K562 (cell line): ENCODE data around the gene RNASEH1. TPM values are rescaled to one million over a fixed set of nuclear protein-coding genes. Genes with fewer than 3 reads are reported as not detected.

Source experiments
- AFF4 ChIP-seq: sonication (generic); formaldehyde crosslinking; IDR thresholded peaks from 2 replicates; pipeline ENCODE4 v1.8.0; 2023; ENCODE audit warnings: mild to moderate bottlenecking, missing genetic modification reagents
- CBFB ChIP-seq: sonication (generic); formaldehyde crosslinking; IDR thresholded peaks from 2 replicates; pipeline ENCODE4 v1.4.0; 2020; ENCODE audit warnings: mild to moderate bottlenecking, missing genetic modification reagents
- FOXK1 ChIP-seq: sonication (generic); formaldehyde crosslinking; IDR thresholded peaks from 2 replicates; pipeline ENCODE4 v1.8.0; 2022; ENCODE audit warnings: missing genetic modification reagents, mild to moderate bottlenecking, borderline replicate concordance
- FOXK2 ChIP-seq, 2 experiments: fragments of 450-650 bp; IDR thresholded peaks in 1 of 2; conservative IDR thresholded peaks in 1 of 2; 2 replicates each; pipeline ENCODE4 v1.6.1; 2016; ENCODE audit warnings: low read depth in 2 of 2, mild to moderate bottlenecking in 1 of 2
- FOXP1 ChIP-seq: sonication (generic); formaldehyde crosslinking; IDR thresholded peaks from 2 replicates; pipeline ENCODE4 v1.8.0; 2022; ENCODE audit warnings: mild to moderate bottlenecking, missing genetic modification reagents
- GATA2 ChIP-seq: sonication (generic); formaldehyde crosslinking; IDR thresholded peaks from 2 replicates; pipeline ENCODE4 v1.4.0; 2020; ENCODE audit warnings: mild to moderate bottlenecking, missing genetic modification reagents
- HCFC1 ChIP-seq: IDR thresholded peaks from 2 replicates; pipeline ENCODE4 v1.6.1; 2012; ENCODE audit warnings: low read depth, low read length, improper control_type of control experiment
- MTA1 ChIP-seq: fragments of 450-650 bp; IDR thresholded peaks from 2 replicates; pipeline ENCODE4 v1.6.1; 2017; ENCODE audit warnings: borderline replicate concordance
- PHF20 ChIP-seq: fragments of 450-650 bp; IDR thresholded peaks from 2 replicates; pipeline ENCODE4 v1.6.1; 2018; ENCODE audit not compliant: partially characterized antibody
- SIX5 ChIP-seq, 2 experiments: IDR thresholded peaks; 2 replicates each; pipeline ENCODE4 v1.6.1; 2011; ENCODE audit warnings: low read length in 2 of 2, borderline replicate concordance in 1 of 2, low read depth in 1 of 2, mild to moderate bottlenecking in 1 of 2, moderate library complexity in 1 of 2; ENCODE audit not compliant: insufficient read depth in 1 of 2
- TAF15 ChIP-seq: fragments of 200-400 bp; formaldehyde crosslinking; IDR thresholded peaks from 2 replicates; pipeline ENCODE4 v1.6.1; 2017; ENCODE audit warnings: mild to moderate bottlenecking, low read depth, low read length, moderate library complexity
- TOE1 ChIP-seq, 2 experiments: fragments of 450-650 bp in 1 of 2; sonication (generic) in 1 of 2; formaldehyde crosslinking in 1 of 2; IDR thresholded peaks; 2 replicates each; pipeline versions ENCODE4 v1.7.1 to v1.8.0; 2016 to 2022; ENCODE audit warnings: borderline replicate concordance in 2 of 2, mild to moderate bottlenecking in 2 of 2, antibody characterized with exemption in 1 of 2, inconsistent platforms in 1 of 2, low read depth in 1 of 2, missing genetic modification reagents in 1 of 2, moderate library complexity in 1 of 2
- U2AF1 ChIP-seq: fragments of 200-400 bp; formaldehyde crosslinking; optimal IDR thresholded peaks from 2 replicates; pipeline ENCODE3; 2017; ENCODE audit warnings: mild to moderate bottlenecking, low read depth, low read length, moderate library complexity
- ZFX ChIP-seq: sonication (generic); formaldehyde crosslinking; IDR thresholded peaks from 2 replicates; pipeline ENCODE4 v1.8.0; 2022; ENCODE audit warnings: mild to moderate bottlenecking, missing genetic modification reagents, moderate library complexity
- ZNF431 ChIP-seq: sonication (generic); formaldehyde crosslinking; IDR thresholded peaks from 2 replicates; pipeline ENCODE4 v1.8.0; 2022; ENCODE audit warnings: mild to moderate bottlenecking, missing genetic modification reagents
- polyA plus RNA-seq, 8 experiments: library from polyadenylated mRNA; depleted of rRNA in 4 of 8; stranded (reverse) in 5 of 8; unstranded in 3 of 8; fragments of >200 nt; fragmentation: Nextera tagmentation in 2 of 8; fragmentation: Illumina TruSeq in 1 of 8; extraction: Ambion mirVana in 2 of 8; extraction: Trizol in 1 of 8; gene quantifications; 2 replicates each; pipeline versions ENCODE4 v1.2.1 to v1.2.3, GENCODE V29; 2011 to 2014; ENCODE audit warnings: inconsistent platforms in 1 of 8, missing spikeins in 1 of 8
- total RNA-seq, 7 experiments: library from RNA; depleted of rRNA in 6 of 7; stranded (reverse); fragments of >200 nt in 6 of 7; fragmentation: Illumina TruSeq in 2 of 7; extraction: Trizol in 2 of 7; gene quantifications; 2 replicates each; pipeline versions ENCODE4 v1.2.1 to v1.2.3, GENCODE V29; 2011 to 2021; ENCODE audit warnings: low replicate concordance in 1 of 7
- TF ChIP-seq, protein P1 (sequence below): sonication (generic); formaldehyde crosslinking; IDR thresholded peaks from 2 replicates; pipeline ENCODE4 v1.8.0; 2022; ENCODE audit warnings: missing genetic modification reagents, mild to moderate bottlenecking, moderate library complexity, borderline replicate concordance
- TF ChIP-seq, protein P2 (sequence below), 3 experiments: IDR thresholded peaks in 2 of 3; conservative IDR thresholded peaks in 1 of 3; 2 replicates each; pipeline ENCODE4 v1.5.1; 2011 to 2012; ENCODE audit warnings: low read length in 3 of 3, mild to moderate bottlenecking in 3 of 3, control low read depth in 2 of 3, improper control_type of control experiment in 1 of 3, inconsistent platforms in 1 of 3, low read depth in 1 of 3, mixed read lengths in 1 of 3, moderate library complexity in 1 of 3; ENCODE audit not compliant: insufficient read depth in 2 of 3
- TF ChIP-seq, protein P3 (sequence below): fragments of 450-650 bp; formaldehyde crosslinking; IDR thresholded peaks from 2 replicates; pipeline ENCODE4 v1.4.0; 2020; ENCODE audit warnings: mild to moderate bottlenecking

Gene RNASEH1
- total and polyA plus RNA-seq, 9 of the 15 experiments (the other 6 are each of a cell fraction or from before 2014, with no cell fraction given) = 25.7 to 47.5 (median 42.8) TPM

DNA sequence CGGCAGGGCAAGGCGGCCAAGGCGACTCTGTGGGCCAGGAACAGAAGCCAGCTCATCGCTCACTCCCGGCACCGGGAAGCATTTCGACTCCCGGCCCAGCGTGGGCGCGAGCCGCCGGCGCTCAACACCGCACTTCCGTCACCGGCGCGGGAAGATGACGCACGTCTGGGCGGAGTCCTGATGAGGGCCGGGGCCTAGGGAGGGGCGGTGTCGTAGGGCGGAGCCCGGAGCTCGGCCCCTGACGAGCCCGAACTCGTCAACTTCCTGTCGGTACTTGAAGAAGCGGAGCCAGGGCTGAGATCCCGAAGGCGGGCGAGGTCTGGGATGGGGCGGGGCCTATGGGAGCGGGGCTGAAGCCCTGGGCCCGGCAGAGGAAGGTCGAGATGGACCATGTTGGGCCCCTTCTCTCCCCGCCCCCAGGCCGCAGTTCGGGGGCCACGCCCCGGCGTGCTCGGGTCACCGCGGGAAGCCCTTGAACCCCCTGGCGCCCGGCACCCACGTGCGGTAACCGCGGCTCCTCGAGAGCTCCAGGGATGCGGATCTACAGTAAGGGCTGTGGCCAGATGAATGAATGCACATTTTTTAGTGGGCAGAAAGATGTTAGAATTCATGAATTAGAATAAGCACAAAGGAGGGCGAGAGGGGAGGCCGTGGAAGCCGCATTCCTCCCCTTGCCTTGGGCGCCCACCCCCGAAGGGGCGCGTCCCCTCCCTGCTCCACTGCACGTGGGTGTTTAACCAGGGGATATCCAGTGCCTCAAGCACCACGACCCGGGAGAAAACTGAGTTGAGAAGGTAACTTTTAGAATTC, at the start of gene RNASEH1 (continued):
- TF ChIP-seq ZFX (CRISPR knock-in tag) (peak; percentile 96), MTA1 (peak; percentile 98), TAF15 (no peak), SIX5 (IDR thresholded peaks at IDR 0.05; ENCODE audit: borderline replicate concordance in 1 of 2, insufficient read depth in 1 of 2, low read depth in 1 of 2, low read length in 2 of 2) (0 out of 4 replicates have a peak, but pooled peaks of 1 of the 2 experiments have one; percentile 6), FOXK2 (conservative IDR thresholded peaks at IDR 0.05 in 1 of 2, IDR thresholded peaks at IDR 0.05 in 1 of 2; ENCODE audit: low read depth in 2 of 2) (peak; percentile 78 to 80), AFF4 (CRISPR knock-in tag) (no peak), U2AF1 (peak; percentile 81), ZNF431 (CRISPR knock-in tag) (peak; percentile 67; the same call in 1 of the 2 replicates), PHF20 (peak; percentile 98), FOXP1 (CRISPR knock-in tag) (no peak), TOE1 (IDR thresholded peaks at IDR 0.05; ENCODE audit: borderline replicate concordance) (peak; percentile 59; the same call in 1 of the 2 replicates), TOE1 (CRISPR knock-in tag; IDR thresholded peaks at IDR 0.05; ENCODE audit: borderline replicate concordance, low read depth) (no peak), FOXK1 (peak; percentile 17; the same call in 1 of the 2 replicates), HCFC1 (peak; percentile 82), GATA2 (CRISPR knock-in tag) (no peak), CBFB (CRISPR knock-in tag) (no peak; the same call in 1 of the 2 replicates)
- TF ChIP-seq, protein P1, sequence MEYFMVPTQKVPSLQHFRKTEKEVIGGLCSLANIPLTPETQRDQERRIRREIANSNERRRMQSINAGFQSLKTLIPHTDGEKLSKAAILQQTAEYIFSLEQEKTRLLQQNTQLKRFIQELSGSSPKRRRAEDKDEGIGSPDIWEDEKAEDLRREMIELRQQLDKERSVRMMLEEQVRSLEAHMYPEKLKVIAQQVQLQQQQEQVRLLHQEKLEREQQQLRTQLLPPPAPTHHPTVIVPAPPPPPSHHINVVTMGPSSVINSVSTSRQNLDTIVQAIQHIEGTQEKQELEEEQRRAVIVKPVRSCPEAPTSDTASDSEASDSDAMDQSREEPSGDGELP = peak; percentile 74
- TF ChIP-seq, protein P2, sequence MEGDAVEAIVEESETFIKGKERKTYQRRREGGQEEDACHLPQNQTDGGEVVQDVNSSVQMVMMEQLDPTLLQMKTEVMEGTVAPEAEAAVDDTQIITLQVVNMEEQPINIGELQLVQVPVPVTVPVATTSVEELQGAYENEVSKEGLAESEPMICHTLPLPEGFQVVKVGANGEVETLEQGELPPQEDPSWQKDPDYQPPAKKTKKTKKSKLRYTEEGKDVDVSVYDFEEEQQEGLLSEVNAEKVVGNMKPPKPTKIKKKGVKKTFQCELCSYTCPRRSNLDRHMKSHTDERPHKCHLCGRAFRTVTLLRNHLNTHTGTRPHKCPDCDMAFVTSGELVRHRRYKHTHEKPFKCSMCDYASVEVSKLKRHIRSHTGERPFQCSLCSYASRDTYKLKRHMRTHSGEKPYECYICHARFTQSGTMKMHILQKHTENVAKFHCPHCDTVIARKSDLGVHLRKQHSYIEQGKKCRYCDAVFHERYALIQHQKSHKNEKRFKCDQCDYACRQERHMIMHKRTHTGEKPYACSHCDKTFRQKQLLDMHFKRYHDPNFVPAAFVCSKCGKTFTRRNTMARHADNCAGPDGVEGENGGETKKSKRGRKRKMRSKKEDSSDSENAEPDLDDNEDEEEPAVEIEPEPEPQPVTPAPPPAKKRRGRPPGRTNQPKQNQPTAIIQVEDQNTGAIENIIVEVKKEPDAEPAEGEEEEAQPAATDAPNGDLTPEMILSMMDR (IDR thresholded peaks at IDR 0.05 in 2 of 3, conservative IDR thresholded peaks at IDR 0.05 in 1 of 3; ENCODE audit: insufficient read depth in 2 of 3, low read depth in 1 of 3, low read length in 3 of 3) = no peak
- TF ChIP-seq, protein P3, sequence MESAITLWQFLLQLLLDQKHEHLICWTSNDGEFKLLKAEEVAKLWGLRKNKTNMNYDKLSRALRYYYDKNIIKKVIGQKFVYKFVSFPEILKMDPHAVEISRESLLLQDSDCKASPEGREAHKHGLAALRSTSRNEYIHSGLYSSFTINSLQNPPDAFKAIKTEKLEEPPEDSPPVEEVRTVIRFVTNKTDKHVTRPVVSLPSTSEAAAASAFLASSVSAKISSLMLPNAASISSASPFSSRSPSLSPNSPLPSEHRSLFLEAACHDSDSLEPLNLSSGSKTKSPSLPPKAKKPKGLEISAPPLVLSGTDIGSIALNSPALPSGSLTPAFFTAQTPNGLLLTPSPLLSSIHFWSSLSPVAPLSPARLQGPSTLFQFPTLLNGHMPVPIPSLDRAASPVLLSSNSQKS = no peak
